IPS-NIHi11 (cell line): ENCODE data around the gene MCF2L.

Source experiments
- DNase-seq: peaks from one replicate; pipeline ENCODE4 v3.0.0; 2012; ENCODE audit warnings: mixed read lengths, low spot score

Gene MCF2L

DNA sequence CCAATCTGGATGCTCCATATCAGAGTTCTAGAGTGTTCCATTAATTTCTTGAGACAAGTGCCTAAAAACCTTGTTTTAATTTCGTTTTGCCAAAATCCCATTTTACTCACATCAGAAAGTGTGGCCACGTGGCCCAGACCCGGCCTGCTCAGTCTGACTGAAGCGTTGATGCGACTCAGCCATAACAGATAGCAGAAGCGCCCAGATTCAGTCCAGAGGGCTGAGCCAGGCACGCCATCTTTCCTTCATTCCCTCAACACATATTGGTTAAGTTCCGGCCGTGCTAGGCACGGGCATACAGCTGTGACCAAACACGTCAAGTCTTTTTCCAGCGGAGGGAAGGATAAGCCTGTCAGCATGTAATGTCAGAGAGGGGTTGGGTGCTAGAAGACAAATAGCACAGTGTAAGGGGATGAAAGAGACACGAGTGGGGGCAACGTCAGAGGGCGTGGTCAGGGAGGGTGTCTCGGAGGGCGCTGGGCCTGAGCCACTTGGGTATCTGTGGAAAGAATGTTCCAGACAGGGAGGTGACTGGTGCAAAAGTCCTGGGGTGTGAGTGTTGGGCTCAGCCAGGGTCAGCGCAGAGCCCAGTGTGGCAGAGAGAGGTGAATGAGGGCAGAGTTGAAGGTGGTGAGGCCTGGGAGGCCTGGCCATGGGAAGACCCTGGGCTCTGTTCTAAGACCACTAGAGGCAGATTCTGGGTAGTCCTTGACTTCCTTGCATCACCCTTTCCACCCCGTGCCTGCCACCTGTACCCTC is 156.7 kb downstream of the MCF2L start:
- DNase-seq = no peak

DNA sequence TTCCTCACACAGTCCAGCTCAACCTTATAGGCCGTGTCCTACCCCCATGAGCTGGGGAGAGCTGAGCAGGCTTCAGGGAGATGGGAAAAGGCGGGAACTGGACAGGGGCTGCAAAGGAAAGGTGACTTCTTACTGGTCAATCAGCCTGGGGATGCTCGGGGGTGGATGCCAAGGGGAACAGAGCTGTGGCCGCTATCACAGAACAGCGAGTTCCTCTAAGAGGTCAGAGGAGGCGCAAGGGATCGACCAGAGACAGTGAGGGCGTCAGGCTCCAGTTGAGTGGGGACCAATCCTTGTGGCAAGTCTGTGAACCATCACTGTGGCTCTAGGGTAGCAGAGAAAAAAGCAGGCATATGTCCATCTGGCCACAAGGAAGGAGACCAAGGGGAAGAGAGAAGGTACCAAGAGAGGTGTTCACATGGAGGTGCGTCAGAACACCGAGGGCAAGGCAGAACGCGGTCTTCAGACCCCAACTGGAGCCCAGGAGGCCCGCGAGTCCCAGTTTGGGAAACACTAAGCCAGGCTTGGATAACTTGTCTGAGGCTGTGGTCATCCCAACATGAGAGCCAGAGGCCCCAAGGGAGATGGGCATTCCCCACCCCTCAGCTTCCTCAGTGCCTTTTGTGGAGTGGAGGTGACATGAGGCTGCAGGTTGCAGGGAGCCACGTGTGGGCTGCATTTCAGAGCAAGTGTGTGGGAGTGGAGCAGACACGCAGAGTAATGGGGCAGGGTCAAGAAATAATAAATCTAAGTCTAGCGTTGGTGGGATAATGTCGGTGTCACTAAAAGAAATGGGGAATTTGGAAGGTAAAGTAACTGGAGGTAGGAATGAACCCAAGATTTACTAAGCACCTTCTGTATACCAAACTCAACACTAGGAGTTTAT is 157.5 kb downstream of the MCF2L start:
- no peak for DNase-seq

DNA sequence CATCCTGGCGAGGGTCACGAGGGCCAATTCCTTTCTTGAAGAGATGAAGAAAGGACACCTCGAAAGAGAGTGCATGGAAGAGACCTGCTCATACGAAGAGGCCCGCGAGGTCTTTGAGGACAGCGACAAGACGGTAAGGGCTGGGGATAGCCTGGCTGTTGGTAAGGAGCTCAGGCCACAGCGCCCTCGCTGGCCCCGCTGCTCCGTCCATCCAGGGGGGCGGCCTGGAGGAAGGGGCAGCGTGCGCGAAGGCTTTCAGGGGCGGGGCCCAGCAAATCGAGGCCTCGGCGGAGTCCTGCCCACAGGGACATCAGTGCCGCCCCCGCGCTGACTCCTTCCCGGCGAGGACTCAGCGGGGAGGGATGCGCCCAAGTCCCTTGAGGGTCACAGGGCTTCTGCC is 160.5 kb downstream of the MCF2L start:
- peak; percentile 55 for DNase-seq

GRCh38 chr13:113129921-113130750 is 161.1 kb downstream of the MCF2L start:
- no peak for DNase-seq

- no peak for DNase-seq
These were observed 166.3 kb downstream of the MCF2L start for GRCh38 chr13:113135281-113135760.

GRCh38 chr13:113137691-113138298 is 168.8 kb downstream of the MCF2L start:
- DNase-seq = no peak

GRCh38 chr13:113138792-113139551 is 170.0 kb downstream of the MCF2L start:
- no peak for DNase-seq

DNA sequence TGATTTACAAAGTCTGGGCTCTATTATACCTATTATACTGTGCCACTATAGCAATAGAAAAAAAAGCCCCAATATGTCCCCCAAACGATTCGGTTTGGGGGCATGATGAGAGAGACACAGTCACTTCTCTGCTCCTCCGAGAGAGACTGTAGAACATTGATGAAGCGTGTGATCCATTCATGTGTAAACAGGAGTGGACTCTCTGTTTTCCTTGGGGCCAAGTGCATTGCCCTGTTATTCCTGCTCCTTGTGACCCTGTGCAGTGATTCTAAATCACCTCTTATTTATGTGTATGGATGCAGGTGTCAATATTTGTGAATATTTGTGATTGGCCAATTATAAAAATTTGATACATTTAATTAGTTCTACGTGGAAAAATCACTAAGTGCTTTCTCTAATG is 170.6 kb downstream of the MCF2L start:
- no peak for DNase-seq

DNA sequence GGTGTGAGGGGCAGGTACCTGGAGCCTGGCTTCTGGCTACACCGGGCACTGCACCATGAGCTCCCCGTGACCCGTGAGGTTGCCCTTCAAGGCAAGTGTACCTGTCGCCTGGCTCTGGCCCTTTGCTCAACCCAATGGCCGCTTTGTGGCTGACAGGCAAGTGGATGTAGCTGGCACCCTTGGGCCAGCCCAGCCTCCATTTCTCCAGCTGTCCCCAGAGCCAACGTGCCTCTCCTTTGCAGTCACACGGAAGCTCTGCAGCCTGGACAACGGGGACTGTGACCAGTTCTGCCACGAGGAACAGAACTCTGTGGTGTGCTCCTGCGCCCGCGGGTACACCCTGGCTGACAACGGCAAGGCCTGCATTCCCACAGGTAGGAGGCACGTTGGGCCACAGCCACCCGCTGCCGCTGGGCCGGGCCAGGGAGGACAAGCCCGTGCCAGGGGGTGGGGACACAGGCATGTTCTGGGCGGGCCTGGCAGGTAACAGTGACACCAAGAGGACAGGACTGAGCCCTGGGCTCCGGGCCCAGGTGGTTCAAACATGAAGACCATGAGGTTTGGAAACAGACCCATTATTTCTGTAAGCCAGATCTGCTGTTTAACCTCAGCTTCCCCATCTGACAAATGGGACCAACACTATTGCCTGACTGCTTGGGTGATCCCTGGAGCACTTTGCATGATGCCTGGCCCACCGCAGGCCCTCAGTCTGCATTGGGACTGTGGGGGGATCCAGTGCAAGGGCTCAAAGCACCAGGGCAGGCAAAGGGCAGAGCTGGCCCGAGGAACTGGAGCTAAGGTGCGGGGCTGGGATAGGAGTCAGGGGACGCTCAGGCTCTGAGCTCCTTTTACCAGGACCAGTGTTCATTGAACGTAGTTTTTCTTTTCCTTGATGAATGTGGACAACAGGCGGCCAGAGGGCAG is 171.9 kb downstream of the MCF2L start:
- no peak for DNase-seq

GRCh38 chr13:113141601-113141970 is 172.6 kb downstream of the MCF2L start:
- DNase-seq = no peak

GRCh38 chr13:113142876-113143275 is 173.9 kb downstream of the MCF2L start:
- no peak for DNase-seq

- DNase-seq = no peak
These were observed 174.6 kb downstream of the MCF2L start for GRCh38 chr13:113143466-113144254.

DNA sequence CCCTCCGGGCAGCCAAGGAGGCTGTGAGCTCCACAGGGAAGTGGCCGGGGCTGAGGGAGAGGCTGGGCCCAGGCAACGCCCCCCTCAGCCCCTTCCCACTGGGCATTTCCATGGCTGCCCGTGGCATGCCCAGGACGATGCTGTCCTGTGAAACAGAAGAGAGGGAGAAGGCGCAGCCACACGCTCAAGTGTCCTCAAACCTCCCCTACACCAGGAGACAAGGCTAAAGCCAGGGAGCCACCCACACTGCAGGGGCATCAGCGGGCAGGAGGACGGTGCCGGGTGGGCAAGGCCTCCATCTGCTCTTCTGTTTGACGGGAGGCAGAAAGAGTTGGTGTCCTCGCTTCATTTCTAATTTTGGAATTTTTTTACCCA is 175.2 kb downstream of the MCF2L start:
- no peak for DNase-seq

DNA sequence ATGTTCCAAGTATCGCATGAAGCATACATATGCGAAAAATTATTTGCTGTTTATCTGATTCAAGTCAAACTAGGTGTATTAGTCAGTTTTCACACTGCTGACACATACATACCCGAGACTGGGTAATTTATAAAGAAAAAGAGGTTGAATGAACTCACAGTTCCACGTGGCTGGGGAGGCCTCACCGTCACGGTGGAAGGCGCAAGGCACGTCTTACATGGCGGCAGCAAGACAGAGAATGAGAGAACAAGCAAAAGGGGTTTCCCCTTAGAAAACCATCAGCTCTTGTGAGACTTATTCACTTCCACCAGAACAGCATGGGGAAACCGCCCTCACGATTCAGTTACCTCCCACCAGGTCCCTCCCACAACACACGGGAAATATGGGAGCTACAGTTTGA is 176.5 kb downstream of the MCF2L start:
- no peak for DNase-seq

- DNase-seq = no peak
These were observed 177.0 kb downstream of the MCF2L start for GRCh38 chr13:113145911-113146598.

GRCh38 chr13:113146750-113147149 is 177.7 kb downstream of the MCF2L start:
- no peak for DNase-seq

DNA sequence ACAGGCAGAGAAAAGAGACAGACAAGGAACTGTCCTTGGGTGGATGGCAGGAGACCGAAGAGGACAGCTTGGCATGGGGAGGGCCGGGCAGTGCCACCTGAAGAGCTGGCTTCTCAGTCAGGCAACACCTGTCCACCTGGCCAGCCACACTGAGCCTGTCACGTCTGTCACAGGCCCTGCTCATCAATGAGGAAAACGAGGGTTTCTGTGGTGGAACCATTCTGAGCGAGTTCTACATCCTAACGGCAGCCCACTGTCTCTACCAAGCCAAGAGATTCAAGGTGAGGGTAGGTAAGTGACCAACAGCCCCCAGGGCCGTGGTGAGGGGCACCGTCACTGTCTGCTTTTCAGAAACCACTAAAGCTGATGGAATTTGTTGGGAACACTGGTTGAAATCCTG is 178.2 kb downstream of the MCF2L start:
- no peak for DNase-seq

- no peak for DNase-seq
These were observed 179.4 kb downstream of the MCF2L start for GRCh38 chr13:113148407-113148806.
